IMR-90 (cell line): ENCODE results near the gene HYI. TPM values are rescaled to one million over a fixed set of nuclear protein-coding genes. Genes with fewer than 3 reads are reported as not detected.

Experiments used
- ATAC-seq: fragments of 200-7000 bp; cut with Tn5 transposase; 2 replicates; pipeline ENCODE4 v1.9.1; 2020; ENCODE audit warnings: low read depth, mild to moderate bottlenecking, moderate library complexity
- BruUV-seq: library from RNA; stranded (reverse); fragments of 400-500 nt; replicated peaks from 2 replicates; lab custom pipeline; 2021; lab: Mats Ljungman, UMichigan
- CTCF ChIA-PET: fragments of 300-600 bp; formaldehyde crosslinking; extraction: SDS; loops from one replicate; lab custom pipeline; 2021; ENCODE audit warnings: antibody characterized with exemption; lab: Yijun Ruan, JAX
- POLR2A ChIA-PET: fragments of 300-600 bp; sonication (Branson Sonifier 250); formaldehyde crosslinking; loops from one replicate; lab custom pipeline; 2022; ENCODE audit warnings: antibody characterized with exemption; ENCODE audit not compliant: unreplicated experiment; lab: Charles Lee
- DNase-seq: peaks from one replicate; pipeline ENCODE4 v3.0.0; 2013
- H2AFZ ChIP-seq: replicated peaks from 2 replicates; pipeline ENCODE3; 2013; ENCODE audit warnings: low read length, mild to moderate bottlenecking; ENCODE audit not compliant: poor library complexity
- H2AK5ac ChIP-seq: 2 replicates; pipeline ENCODE4 v1.6.1; 2013; ENCODE audit warnings: low read depth, low read length, inconsistent platforms
- H2AK9ac ChIP-seq: replicated peaks from 2 replicates; pipeline ENCODE3; 2013; ENCODE audit warnings: mild to moderate bottlenecking, low read depth, low read length, moderate library complexity; ENCODE audit not compliant: poor library complexity
- H2BK120ac ChIP-seq: 2 replicates; pipeline ENCODE4 v1.6.1; 2013; ENCODE audit warnings: low read depth, low read length, inconsistent platforms
- H2BK15ac ChIP-seq: 3 replicates; pipeline ENCODE4 v1.6.1; 2013; ENCODE audit warnings: low read depth, low read length, inconsistent platforms
- H2BK20ac ChIP-seq: 2 replicates; pipeline ENCODE4 v1.6.1; 2013; ENCODE audit warnings: low read depth, mild to moderate bottlenecking, inconsistent platforms, low read length, moderate library complexity
- H2BK5ac ChIP-seq: 2 replicates; pipeline ENCODE4 v1.6.1; 2013; ENCODE audit warnings: mild to moderate bottlenecking, low read depth, low read length, inconsistent platforms; ENCODE audit not compliant: poor library complexity, severe bottlenecking
- H3K14ac ChIP-seq: replicated peaks from 2 replicates; pipeline ENCODE4 v1.6.1; 2013; ENCODE audit warnings: low read depth, low read length, inconsistent platforms
- H3K18ac ChIP-seq: 2 replicates; pipeline ENCODE4 v1.6.1; 2013; ENCODE audit warnings: low read depth, low read length, control low read depth
- H3K23ac ChIP-seq: 2 replicates; pipeline ENCODE4 v1.6.1; 2013; ENCODE audit warnings: low read depth, low read length, inconsistent platforms
- H3K27ac ChIP-seq: 2 replicates; pipeline ENCODE4 v1.5.1; 2013; ENCODE audit warnings: mild to moderate bottlenecking, control low read depth, low read length; ENCODE audit not compliant: insufficient read depth
- H3K27me3 ChIP-seq: 2 replicates; pipeline ENCODE4 v1.6.1; 2013; ENCODE audit warnings: low read length; ENCODE audit not compliant: control insufficient read depth, insufficient read depth
- H3K36me3 ChIP-seq: 2 replicates; pipeline ENCODE4 v1.6.1; 2013; ENCODE audit warnings: low read length, mixed read lengths; ENCODE audit not compliant: control insufficient read depth, insufficient read depth
- H3K4ac ChIP-seq: 2 replicates; pipeline ENCODE4 v1.6.1; 2013; ENCODE audit warnings: low read depth, low read length, inconsistent platforms
- H3K4me1 ChIP-seq: 2 replicates; pipeline ENCODE4 v1.6.1; 2013; ENCODE audit warnings: low read length, mixed read lengths; ENCODE audit not compliant: control insufficient read depth, insufficient read depth
- H3K4me2 ChIP-seq: 2 replicates; pipeline ENCODE4 v1.6.1; 2013; ENCODE audit warnings: low read depth, mild to moderate bottlenecking, control low read depth, low read length, moderate library complexity
- H3K4me3 ChIP-seq: 2 replicates; pipeline ENCODE4 v1.5.1; 2013; ENCODE audit warnings: low read depth, mild to moderate bottlenecking, control low read depth, low read length, moderate library complexity; ENCODE audit not compliant: insufficient read depth
- H3K56ac ChIP-seq: 2 replicates; pipeline ENCODE4 v1.6.1; 2013; ENCODE audit warnings: low read length, inconsistent platforms; ENCODE audit not compliant: insufficient read depth; ENCODE audit errors: extremely low read depth
- H3K79me1 ChIP-seq, 2 experiments: 2 replicates each; pipeline ENCODE4 v1.6.1; 2013; ENCODE audit warnings: low read length in 2 of 2, inconsistent platforms in 1 of 2, low read depth in 1 of 2
- H3K9ac ChIP-seq: 2 replicates; pipeline ENCODE4 v1.6.1; 2013; ENCODE audit warnings: low read depth, low read length, control low read depth
- H3K9me1 ChIP-seq: 2 replicates; pipeline ENCODE4 v1.6.1; 2013; ENCODE audit warnings: low read length, inconsistent platforms; ENCODE audit not compliant: insufficient read depth
- H3K9me3 ChIP-seq: 2 replicates; pipeline ENCODE4 v1.6.1; 2013; ENCODE audit warnings: low read length; ENCODE audit not compliant: control insufficient read depth, insufficient read depth
- H4K20me1 ChIP-seq: 2 replicates; pipeline ENCODE4 v1.6.1; 2013; ENCODE audit warnings: low read length, inconsistent platforms; ENCODE audit not compliant: insufficient read depth
- H4K5ac ChIP-seq: 2 replicates; pipeline ENCODE4 v1.6.1; 2013; ENCODE audit warnings: mild to moderate bottlenecking, low read depth, low read length, control low read depth
- H4K8ac ChIP-seq, 2 experiments: 2 replicates each; pipeline ENCODE4 v1.6.1; 2013; ENCODE audit warnings: low read depth in 2 of 2, low read length in 2 of 2, control low read depth in 1 of 2, inconsistent platforms in 1 of 2
- H4K91ac ChIP-seq: 2 replicates; pipeline ENCODE4 v1.6.1; 2013; ENCODE audit warnings: low read depth, low read length, inconsistent platforms; ENCODE audit not compliant: insufficient read depth
- BHLHE40 ChIP-seq: fragments of 150-350 bp; IDR thresholded peaks from 2 replicates; pipeline ENCODE4 v1.6.1; 2016; ENCODE audit warnings: mild to moderate bottlenecking, low read depth, low read length
- MAFK ChIP-seq: IDR thresholded peaks from 2 replicates; pipeline ENCODE4 v1.6.1; 2012; ENCODE audit warnings: low read depth, low read length, improper control_type of control experiment
- RAD21 ChIP-seq: IDR thresholded peaks from 2 replicates; pipeline ENCODE4 v1.6.1; 2012; ENCODE audit warnings: low read length, improper control_type of control experiment
- RFX5 ChIP-seq: IDR thresholded peaks from 2 replicates; pipeline ENCODE4 v1.8.0; 2012; ENCODE audit warnings: low read depth, mild to moderate bottlenecking, low read length, moderate library complexity
- SMC3 ChIP-seq: fragments of 150-350 bp; IDR thresholded peaks from 2 replicates; pipeline ENCODE4 v1.6.1; 2016; ENCODE audit warnings: low read depth, mild to moderate bottlenecking, antibody characterized with exemption, low read length, moderate library complexity
- WGBS, 2 experiments: methylation state at CpG; one replicate each; pipeline versions ENCODE4 v1.1.5 to v1.1.7; 2013; ENCODE audit warnings: missing lambda C conversion rate in 2 of 2; ENCODE audit not compliant: insufficient read length in 1 of 2; ENCODE audit errors: extremely low coverage in 2 of 2; 5-methylcytosine and 5-hydroxymethylcytosine counted together
- dilution Hi-C: fragments of 300-500 bp; cut with HindIII; formaldehyde crosslinking; loops from one replicate; pipeline ENCODE4 v1.14.3; 2018; ENCODE audit warnings: low sequenced_read_pairs; ENCODE audit not compliant: unreplicated experiment
- in situ Hi-C: fragments of 300-500 bp; cut with MboI; formaldehyde crosslinking; loops from 3 replicates; pipeline ENCODE4 v1.14.3; 2019; ENCODE audit warnings: low sequenced_read_pairs, inconsistent platforms, mixed read lengths
- intact Hi-C: fragments of 100-400 bp; cut with micrococcal nuclease; formaldehyde crosslinking; loops from 2 replicates; pipeline ENCODE4 v1.10.0; 2022
- polyA plus RNA-seq, 3 experiments: library from polyadenylated mRNA; depleted of rRNA; stranded (reverse); fragments of >200 nt; gene quantifications; 2 replicates each; pipeline ENCODE4 v1.2.3, GENCODE V29; 2012; ENCODE audit warnings: low replicate concordance in 1 of 3
- total RNA-seq: library from RNA; depleted of rRNA; stranded (reverse); fragments of >200 nt; gene quantifications from 2 replicates; pipeline ENCODE4 v1.2.3, GENCODE V29; 2012
- TF ChIP-seq, protein P1 (sequence below): fragments of 150-350 bp; IDR thresholded peaks from 2 replicates; pipeline ENCODE4 v1.6.1; 2016; ENCODE audit warnings: low read depth, mild to moderate bottlenecking, low read length, moderate library complexity, borderline replicate concordance
- TF ChIP-seq, protein P2 (sequence below): conservative IDR thresholded peaks from 2 replicates; pipeline ENCODE4 v1.5.1; 2012; ENCODE audit warnings: mild to moderate bottlenecking, low read depth, low read length, improper control_type of control experiment

The HYI gene
- total and polyA plus RNA-seq, 2 of the 4 experiments (the other 2 are of a cell fraction): 21.5 to 53.7 TPM

DNA sequence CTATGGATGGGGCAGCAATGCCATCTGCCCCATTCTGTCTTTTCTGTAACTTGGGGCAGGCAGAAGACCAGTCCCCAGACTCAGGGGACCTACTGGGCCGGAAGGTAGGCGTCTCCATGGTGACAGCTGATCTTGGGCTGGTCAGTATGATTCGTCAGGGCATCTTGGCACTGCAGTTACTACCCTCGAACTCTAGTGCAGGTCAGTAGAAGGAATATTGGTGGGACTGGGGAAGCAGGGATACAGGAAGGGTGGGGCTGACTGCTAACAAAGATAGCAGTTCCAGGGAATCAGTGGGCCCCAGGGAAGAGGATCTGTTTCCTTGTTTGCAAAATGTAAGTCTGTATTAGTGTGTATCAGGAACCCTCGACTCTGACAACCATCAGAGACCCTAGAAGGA is 37.8 kb downstream of the HYI start (continued):
- TF ChIP-seq, protein P1, sequence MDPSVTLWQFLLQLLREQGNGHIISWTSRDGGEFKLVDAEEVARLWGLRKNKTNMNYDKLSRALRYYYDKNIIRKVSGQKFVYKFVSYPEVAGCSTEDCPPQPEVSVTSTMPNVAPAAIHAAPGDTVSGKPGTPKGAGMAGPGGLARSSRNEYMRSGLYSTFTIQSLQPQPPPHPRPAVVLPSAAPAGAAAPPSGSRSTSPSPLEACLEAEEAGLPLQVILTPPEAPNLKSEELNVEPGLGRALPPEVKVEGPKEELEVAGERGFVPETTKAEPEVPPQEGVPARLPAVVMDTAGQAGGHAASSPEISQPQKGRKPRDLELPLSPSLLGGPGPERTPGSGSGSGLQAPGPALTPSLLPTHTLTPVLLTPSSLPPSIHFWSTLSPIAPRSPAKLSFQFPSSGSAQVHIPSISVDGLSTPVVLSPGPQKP: no peak

DNA sequence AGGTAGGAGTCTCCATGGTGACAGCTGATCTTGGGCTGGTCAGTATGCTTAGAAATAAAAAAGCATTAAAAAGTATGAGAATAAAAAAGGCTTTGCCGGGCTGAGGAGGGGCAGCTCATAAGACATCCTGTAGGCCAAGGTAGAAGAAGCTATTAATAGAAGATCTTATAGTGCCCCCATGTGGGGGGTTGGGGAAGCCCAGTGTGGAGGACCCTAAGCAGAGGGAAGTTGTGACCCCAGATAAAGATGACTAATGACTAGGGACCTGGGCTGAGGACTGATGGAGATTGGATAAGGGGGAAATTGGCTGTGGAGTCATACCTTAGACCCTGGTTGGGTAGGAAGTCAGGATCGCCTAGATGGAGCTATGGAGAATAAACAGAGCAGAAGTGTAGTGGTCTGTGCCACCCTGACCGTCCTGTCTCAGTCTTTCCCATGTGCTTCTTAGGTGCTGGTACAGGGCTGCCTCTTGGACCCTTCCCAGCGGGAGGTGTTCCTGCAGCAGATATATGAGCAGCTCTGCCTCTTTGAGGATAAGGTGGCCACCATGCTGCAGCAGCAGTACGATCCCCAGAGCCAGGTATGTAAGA is 39.0 kb downstream of the HYI start:
- H3K9me1 ChIP-seq: no peaks in the 10 kb centered on the region
- no peaks in the 10 kb centered on the region for H3K4me1 ChIP-seq
- peaks cover 35% of the 10 kb centered on the region for H3K36me3 ChIP-seq
- CTCF ChIA-PET: interaction anchor here (0.6 to 0.8 kb wide), 3 partner anchors 9 to 190 kb away, joined by 3 to 10 read pairs (median 4); no protein-coding TSS in a partner anchor
- H2BK120ac ChIP-seq: no peak overlapping the region
- peaks cover 0 to 6% of the 10 kb centered on the region in 2 experiments; a peak in 2 of 4 replicates for H3K79me1 ChIP-seq
- H4K8ac ChIP-seq: no peak overlapping the region
- H4K20me1 ChIP-seq: no peaks in the 10 kb centered on the region
- no peak overlapping the region for H2AK5ac ChIP-seq
- no peak overlapping the region for H3K9ac ChIP-seq
- H2AK9ac ChIP-seq: no peak overlapping the region
- dilution Hi-C loops: no loop called here
- no peak overlapping the region for H2BK20ac ChIP-seq
- H3K23ac ChIP-seq: no peak overlapping the region
- H3K56ac ChIP-seq: no peak overlapping the region
- POLR2A ChIA-PET: no interaction called here
- WGBS, 2 experiments: 74% methylated on average over 3 of the region's 5 CpGs; no CpG with 5 or more reads in 1 of the 2 experiments
- peak; percentile 83 for TF ChIP-seq RAD21
- peak; percentile 84 for TF ChIP-seq SMC3
- no peak for TF ChIP-seq RFX5
- TF ChIP-seq, protein P2, sequence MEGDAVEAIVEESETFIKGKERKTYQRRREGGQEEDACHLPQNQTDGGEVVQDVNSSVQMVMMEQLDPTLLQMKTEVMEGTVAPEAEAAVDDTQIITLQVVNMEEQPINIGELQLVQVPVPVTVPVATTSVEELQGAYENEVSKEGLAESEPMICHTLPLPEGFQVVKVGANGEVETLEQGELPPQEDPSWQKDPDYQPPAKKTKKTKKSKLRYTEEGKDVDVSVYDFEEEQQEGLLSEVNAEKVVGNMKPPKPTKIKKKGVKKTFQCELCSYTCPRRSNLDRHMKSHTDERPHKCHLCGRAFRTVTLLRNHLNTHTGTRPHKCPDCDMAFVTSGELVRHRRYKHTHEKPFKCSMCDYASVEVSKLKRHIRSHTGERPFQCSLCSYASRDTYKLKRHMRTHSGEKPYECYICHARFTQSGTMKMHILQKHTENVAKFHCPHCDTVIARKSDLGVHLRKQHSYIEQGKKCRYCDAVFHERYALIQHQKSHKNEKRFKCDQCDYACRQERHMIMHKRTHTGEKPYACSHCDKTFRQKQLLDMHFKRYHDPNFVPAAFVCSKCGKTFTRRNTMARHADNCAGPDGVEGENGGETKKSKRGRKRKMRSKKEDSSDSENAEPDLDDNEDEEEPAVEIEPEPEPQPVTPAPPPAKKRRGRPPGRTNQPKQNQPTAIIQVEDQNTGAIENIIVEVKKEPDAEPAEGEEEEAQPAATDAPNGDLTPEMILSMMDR: peak; percentile 66
- TF ChIP-seq MAFK: no peak
- TF ChIP-seq BHLHE40: no peak
- H3K9me3 ChIP-seq: no peaks in the 10 kb centered on the region
- peak; percentile 88 for ATAC-seq
- H4K91ac ChIP-seq: no peak overlapping the region
- no peak overlapping the region for H3K4me2 ChIP-seq
- no peak overlapping the region for H3K14ac ChIP-seq
- H2AFZ ChIP-seq: no peak overlapping the region
- intact Hi-C loops: loop anchor here (1.0 to 5.0 kb wide), 3 partner anchors 176 to 502 kb away; no protein-coding TSS in a partner anchor
- peak; percentile 52 for DNase-seq
- no peak overlapping the region for H3K4ac ChIP-seq
- no peak overlapping the region for H3K18ac ChIP-seq
- no peak overlapping the region for H3K4me3 ChIP-seq
- H3K27me3 ChIP-seq: no peaks in the 10 kb centered on the region
- in situ Hi-C loops: loop anchor here (5.0 to 25.0 kb wide), 2 partner anchors 187 to 502 kb away; no protein-coding TSS in a partner anchor
- no peak overlapping the region for H3K27ac ChIP-seq
- H2BK15ac ChIP-seq: no peak overlapping the region
- BruUV-seq: no TSS peak
- no peak overlapping the region for H2BK5ac ChIP-seq
- H4K5ac ChIP-seq: no peak overlapping the region
